CD8-positive, alpha-beta memory T cell (primary cell): ENCODE measurements around the gene EMC7. TPM values are rescaled to one million over a fixed set of nuclear protein-coding genes. Genes with fewer than 3 reads are reported as not detected.
"Not testable (repeated sequence)": the region's sequence is repeated elsewhere in the genome, so short reads cannot be mapped to it uniquely, and the experiment has no call there.

ENCODE experiments used
- CTCF ChIA-PET: fragments of 350-600 bp; sonication (Branson Sonifier 250); formaldehyde crosslinking; loops from one replicate; lab custom pipeline; 2021; ENCODE audit warnings: antibody characterized with exemption; lab: Charles Lee
- POLR2A ChIA-PET: fragments of 350-600 bp; sonication (Branson Sonifier 250); formaldehyde crosslinking; loops from one replicate; lab custom pipeline; 2021; ENCODE audit warnings: antibody characterized with exemption; lab: Charles Lee
- DNase-seq, 5 donors: peaks; one replicate each; pipeline versions ENCODE4 v3.0.0 to v3.0.0-alpha.2; 2020 to 2022; ENCODE audit warnings: mixed read lengths in 1 of 5
- H3K27ac ChIP-seq: one replicate; pipeline ENCODE4 v1.7.0; 2013; ENCODE audit warnings: low read depth, mild to moderate bottlenecking, low read length, moderate library complexity
- H3K27me3 ChIP-seq: 2 replicates; pipeline ENCODE4 v1.7.0; 2013; ENCODE audit warnings: low read length, mild to moderate bottlenecking; ENCODE audit not compliant: insufficient read depth, poor library complexity, severe bottlenecking
- H3K36me3 ChIP-seq: 2 replicates; pipeline ENCODE4 v1.7.0; 2013; ENCODE audit warnings: mild to moderate bottlenecking, low read length, moderate library complexity; ENCODE audit not compliant: insufficient read depth
- H3K4me1 ChIP-seq: 2 replicates; pipeline ENCODE4 v1.7.0; 2013; ENCODE audit warnings: mild to moderate bottlenecking, low read length, moderate library complexity; ENCODE audit not compliant: insufficient read depth
- H3K4me3 ChIP-seq: 2 replicates; pipeline ENCODE4 v1.7.0; 2013; ENCODE audit warnings: mild to moderate bottlenecking, low read length
- H3K9me3 ChIP-seq: 2 replicates; pipeline ENCODE4 v1.7.0; 2013; ENCODE audit warnings: mild to moderate bottlenecking, low read length
- H3K27ac Mint-ChIP-seq, 8 donors: one replicate each; pipeline ENCODE4 v1.8.0; 2020 to 2021; ENCODE audit warnings: mixed read lengths in 8 of 8, mild to moderate bottlenecking in 6 of 8, inconsistent platforms in 3 of 8, moderate library complexity in 3 of 8
- H3K27me3 Mint-ChIP-seq, 2 donors: one replicate each; pipeline ENCODE4 v1.8.0; 2020 to 2021; ENCODE audit warnings: mixed read lengths in 2 of 2, mild to moderate bottlenecking in 1 of 2, moderate library complexity in 1 of 2
- H3K36me3 Mint-ChIP-seq, 3 donors: one replicate each; pipeline ENCODE4 v1.8.0; 2020 to 2021; ENCODE audit warnings: mixed read lengths in 3 of 3, inconsistent platforms in 1 of 3, mild to moderate bottlenecking in 1 of 3
- H3K4me1 Mint-ChIP-seq, 3 donors: one replicate each; pipeline ENCODE4 v1.8.0; 2020 to 2021; ENCODE audit warnings: mixed read lengths in 3 of 3, inconsistent platforms in 1 of 3, mild to moderate bottlenecking in 1 of 3
- H3K4me3 Mint-ChIP-seq, 7 donors: one replicate each; pipeline ENCODE4 v1.8.0; 2020 to 2021; ENCODE audit warnings: mixed read lengths in 7 of 7, mild to moderate bottlenecking in 6 of 7, moderate library complexity in 4 of 7, inconsistent platforms in 2 of 7
- H3K9me3 Mint-ChIP-seq, 5 donors: one replicate each; pipeline ENCODE4 v1.8.0; 2020 to 2022; ENCODE audit warnings: mixed read lengths in 5 of 5, mild to moderate bottlenecking in 3 of 5, moderate library complexity in 2 of 5, inconsistent platforms in 1 of 5
- polyA plus RNA-seq: library from polyadenylated mRNA; unstranded; fragments of 300-500 nt; fragmentation: Illumina TruSeq; gene quantifications from one replicate; pipeline ENCODE4 v1.2.3, GENCODE V29; 2021
- total RNA-seq, 2 experiments: library from RNA; stranded (reverse); gene quantifications; one replicate each; pipeline ENCODE4 v1.2.3, GENCODE V29; 2021

Gene EMC7
- total and polyA plus RNA-seq, 3 experiments from 2014 or later: 75.0 to 128 (median 78.9) TPM

DNA sequence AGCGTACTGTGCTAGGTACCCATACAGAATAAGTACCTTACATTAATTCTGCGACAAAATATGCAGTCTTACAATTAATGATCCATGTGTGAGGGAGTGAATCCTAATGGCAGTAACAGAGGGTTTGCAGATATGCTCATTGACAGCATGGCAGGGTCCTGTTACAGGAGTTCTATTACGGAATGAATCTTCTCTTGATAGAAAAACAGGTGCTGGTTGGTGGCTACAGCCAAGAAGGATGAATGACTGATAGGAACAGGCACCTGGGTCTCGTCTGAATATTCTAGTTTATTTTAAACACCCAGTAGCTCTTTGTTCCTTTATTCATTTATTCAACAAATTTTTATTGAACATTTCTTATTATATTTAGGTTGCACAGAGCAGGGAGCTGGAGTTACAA lies 23.0 kb upstream of the EMC7 start:
- peaks cover 3 to 7% of the 10 kb centered on the region in 2 donors for H3K27me3 Mint-ChIP-seq
- DNase-seq: no peak
- no peak overlapping the region for H3K4me3 Mint-ChIP-seq
- H3K27ac Mint-ChIP-seq: no peak overlapping the region
- Histone ChIP-seq H3K27me3 (no peaks in the 10 kb centered on the region), H3K9me3 (no peaks in the 10 kb centered on the region), H3K27ac (no peak overlapping the region), H3K36me3 (no peaks in the 10 kb centered on the region), H3K4me3 (no peak overlapping the region), H3K4me1 (no peaks in the 10 kb centered on the region)
- no peaks in the 10 kb centered on the region for H3K9me3 Mint-ChIP-seq
- CTCF ChIA-PET: interaction anchor here (1.4 kb wide), 1 partner anchor 10 kb away, joined by 3 read pairs; no protein-coding TSS in a partner anchor
- H3K36me3 Mint-ChIP-seq: no peaks in the 10 kb centered on the region
- POLR2A ChIA-PET: no interaction called here
- H3K4me1 Mint-ChIP-seq: no peaks in the 10 kb centered on the region

GRCh38 chr15:34122771-34123183 lies 21.1 kb upstream of the EMC7 start:
- ChIA-PET CTCF (no interaction called here), POLR2A (no interaction called here)
- Histone ChIP-seq H3K9me3 (no peaks in the 10 kb centered on the region), H3K36me3 (no peaks in the 10 kb centered on the region), H3K4me1 (no peaks in the 10 kb centered on the region), H3K27me3 (no peaks in the 10 kb centered on the region), H3K4me3 (no peak overlapping the region), H3K27ac (no peak overlapping the region)
- Mint-ChIP-seq H3K9me3 (no peaks in the 10 kb centered on the region), H3K27ac (no peak overlapping the region), H3K27me3 (peaks cover 7 to 20% of the 10 kb centered on the region in 2 donors), H3K4me3 (no peak overlapping the region), H3K4me1 (no peaks in the 10 kb centered on the region), H3K36me3 (no peaks in the 10 kb centered on the region)
- no peak for DNase-seq

DNA sequence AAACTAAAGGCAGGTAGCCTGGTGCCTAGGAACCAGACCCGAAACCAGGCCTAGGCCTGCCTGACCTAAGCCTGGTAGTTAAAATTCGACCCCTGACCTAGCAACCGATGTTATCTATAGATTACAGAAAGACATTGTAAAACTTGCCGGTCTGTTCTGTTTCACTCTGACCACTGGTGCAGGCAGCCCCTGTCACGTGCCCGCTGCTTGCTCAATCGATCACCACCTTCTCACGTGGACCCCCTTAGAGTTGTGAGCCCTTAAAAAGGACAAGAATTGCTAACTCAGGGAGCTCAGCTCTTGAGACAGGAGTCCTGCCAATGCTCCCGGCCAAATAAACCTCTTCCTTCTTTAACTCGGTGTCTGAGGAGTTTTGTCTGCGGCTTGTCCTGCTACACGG lies 20.1 kb upstream of the EMC7 start:
- H3K4me1 ChIP-seq, H3K4me3 Mint-ChIP-seq, POLR2A ChIA-PET, H3K27me3 ChIP-seq, CTCF ChIA-PET, H3K36me3 Mint-ChIP-seq, H3K4me3 ChIP-seq, H3K27ac ChIP-seq, DNase-seq, H3K27ac Mint-ChIP-seq, H3K36me3 ChIP-seq, H3K4me1 Mint-ChIP-seq, H3K9me3 Mint-ChIP-seq, H3K9me3 ChIP-seq: not testable (repeated sequence)
- peaks cover 13 to 27% of the 10 kb centered on the region in 2 donors for H3K27me3 Mint-ChIP-seq

DNA sequence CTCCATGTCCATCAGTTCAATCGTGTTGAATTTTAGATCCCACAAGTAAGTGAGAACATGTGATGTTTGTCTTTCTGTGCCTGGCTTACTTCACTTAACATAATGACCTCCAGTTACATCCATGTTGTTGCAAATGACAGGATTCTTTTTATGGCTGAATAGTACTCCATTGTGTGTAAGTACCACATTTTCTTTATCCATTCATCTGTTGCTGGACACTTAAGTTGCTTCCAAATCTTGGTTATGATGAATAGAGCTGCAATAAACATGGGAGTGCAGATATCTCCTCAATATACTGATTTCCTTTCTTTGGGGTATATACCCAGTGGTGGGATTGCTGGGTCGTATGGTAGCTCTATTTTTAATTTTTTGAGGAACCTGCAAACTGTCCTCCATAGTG lies 18.8 kb upstream of the EMC7 start:
- DNase-seq, H3K4me1 Mint-ChIP-seq, H3K27ac Mint-ChIP-seq, CTCF ChIA-PET, H3K36me3 ChIP-seq, H3K4me3 ChIP-seq, H3K9me3 Mint-ChIP-seq, H3K36me3 Mint-ChIP-seq, H3K9me3 ChIP-seq, H3K4me1 ChIP-seq, H3K27ac ChIP-seq, H3K4me3 Mint-ChIP-seq, POLR2A ChIA-PET, H3K27me3 ChIP-seq: not testable (repeated sequence)
- peaks cover 11 to 33% of the 10 kb centered on the region in 2 donors for H3K27me3 Mint-ChIP-seq

GRCh38 chr15:34119291-34119690 lies 17.6 kb upstream of the EMC7 start:
- no peaks in the 10 kb centered on the region for H3K4me1 ChIP-seq
- no peaks in the 10 kb centered on the region for H3K9me3 Mint-ChIP-seq
- no peaks in the 10 kb centered on the region for H3K4me1 Mint-ChIP-seq
- H3K27me3 Mint-ChIP-seq: peaks cover 15 to 42% of the 10 kb centered on the region in 2 donors
- CTCF ChIA-PET: interaction anchor here (1.4 kb wide), 1 partner anchor 9 kb away, joined by 4 read pairs; no protein-coding TSS in a partner anchor
- POLR2A ChIA-PET: interaction anchor here (0.6 kb wide), 1 partner anchor 387 kb away, joined by 3 read pairs; no protein-coding TSS in a partner anchor
- H3K4me3 ChIP-seq: no peak overlapping the region
- peak overlapping the region in 1 of 7 donors; percentile 15 for H3K4me3 Mint-ChIP-seq
- no peak overlapping the region for H3K27ac Mint-ChIP-seq
- H3K36me3 Mint-ChIP-seq: no peaks in the 10 kb centered on the region
- DNase-seq: no peak
- H3K27ac ChIP-seq: no peak overlapping the region
- H3K36me3 ChIP-seq: no peaks in the 10 kb centered on the region
- no peaks in the 10 kb centered on the region for H3K27me3 ChIP-seq
- no peaks in the 10 kb centered on the region for H3K9me3 ChIP-seq

- ChIA-PET POLR2A (no interaction called here), CTCF (no interaction called here)
- H3K9me3 Mint-ChIP-seq: no peaks in the 10 kb centered on the region
- H3K4me3 Mint-ChIP-seq: no peak overlapping the region
- no peaks in the 10 kb centered on the region for H3K36me3 Mint-ChIP-seq
- H3K4me1 ChIP-seq: no peaks in the 10 kb centered on the region
- DNase-seq: no peak
- H3K36me3 ChIP-seq: no peaks in the 10 kb centered on the region
- no peaks in the 10 kb centered on the region for H3K4me1 Mint-ChIP-seq
- peaks cover 21 to 46% of the 10 kb centered on the region in 2 donors for H3K27me3 Mint-ChIP-seq
- no peaks in the 10 kb centered on the region for H3K9me3 ChIP-seq
- no peak overlapping the region for H3K4me3 ChIP-seq
- H3K27ac ChIP-seq: no peak overlapping the region
- no peaks in the 10 kb centered on the region for H3K27me3 ChIP-seq
- no peak overlapping the region for H3K27ac Mint-ChIP-seq
Measured at GRCh38 chr15:34116620-34117019, 15.0 kb upstream of the EMC7 start.

DNA sequence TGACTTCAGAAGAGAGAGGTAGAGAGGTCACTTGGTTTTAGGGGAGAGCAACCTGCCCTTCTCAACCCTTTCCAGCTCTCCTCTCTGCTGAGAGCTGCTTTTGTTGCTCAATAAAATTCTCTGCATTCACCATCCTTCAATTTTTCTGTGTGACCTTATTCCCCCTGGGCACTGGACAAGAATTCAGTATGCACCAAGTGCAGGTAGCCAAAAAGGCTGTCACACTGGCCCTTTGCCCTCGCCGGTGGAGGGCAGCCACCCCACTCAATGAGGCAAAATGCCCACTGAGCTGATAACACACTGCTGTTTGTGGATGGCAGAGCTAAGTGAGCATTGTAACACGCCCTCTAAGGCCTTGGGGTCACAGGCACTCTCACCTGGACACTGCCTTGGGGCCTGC lies 13.1 kb upstream of the EMC7 start:
- no peak overlapping the region for H3K27ac Mint-ChIP-seq
- Histone ChIP-seq H3K9me3 (no peaks in the 10 kb centered on the region), H3K4me1 (no peaks in the 10 kb centered on the region), H3K27me3 (no peaks in the 10 kb centered on the region), H3K36me3 (no peaks in the 10 kb centered on the region), H3K27ac (no peak overlapping the region), H3K4me3 (no peak overlapping the region)
- peaks cover 24 to 39% of the 10 kb centered on the region in 2 donors for H3K27me3 Mint-ChIP-seq
- ChIA-PET POLR2A (no interaction called here), CTCF (no interaction called here)
- no peaks in the 10 kb centered on the region for H3K4me1 Mint-ChIP-seq
- DNase-seq: no peak
- H3K4me3 Mint-ChIP-seq: no peak overlapping the region
- no peaks in the 10 kb centered on the region for H3K9me3 Mint-ChIP-seq
- no peaks in the 10 kb centered on the region for H3K36me3 Mint-ChIP-seq

- Histone ChIP-seq H3K27me3 (no peaks in the 10 kb centered on the region), H3K4me1 (no peaks in the 10 kb centered on the region), H3K36me3 (no peaks in the 10 kb centered on the region), H3K27ac (no peak overlapping the region), H3K4me3 (no peak overlapping the region), H3K9me3 (no peaks in the 10 kb centered on the region)
- H3K27ac Mint-ChIP-seq: no peak overlapping the region
- ChIA-PET POLR2A (no interaction called here), CTCF (interaction anchor here (1.4 kb wide), 1 partner anchor 96 kb away, joined by 3 read pairs; the partner anchor contains the start of gene KATNBL1)
- no peaks in the 10 kb centered on the region for H3K9me3 Mint-ChIP-seq
- DNase-seq: no peak
- H3K4me1 Mint-ChIP-seq: no peaks in the 10 kb centered on the region
- H3K4me3 Mint-ChIP-seq: no peak overlapping the region
- peaks cover 24 to 35% of the 10 kb centered on the region in 2 donors for H3K27me3 Mint-ChIP-seq
- no peaks in the 10 kb centered on the region for H3K36me3 Mint-ChIP-seq
Measured at GRCh38 chr15:34114215-34114614, 12.6 kb upstream of the EMC7 start.
